ENCODE measurements around the gene ENTPD7.
"Not testable (repeated sequence)": the region's sequence is repeated elsewhere in the genome, so short reads cannot be mapped to it uniquely, and the experiment has no call there.

ENTPD7 gene

DNA sequence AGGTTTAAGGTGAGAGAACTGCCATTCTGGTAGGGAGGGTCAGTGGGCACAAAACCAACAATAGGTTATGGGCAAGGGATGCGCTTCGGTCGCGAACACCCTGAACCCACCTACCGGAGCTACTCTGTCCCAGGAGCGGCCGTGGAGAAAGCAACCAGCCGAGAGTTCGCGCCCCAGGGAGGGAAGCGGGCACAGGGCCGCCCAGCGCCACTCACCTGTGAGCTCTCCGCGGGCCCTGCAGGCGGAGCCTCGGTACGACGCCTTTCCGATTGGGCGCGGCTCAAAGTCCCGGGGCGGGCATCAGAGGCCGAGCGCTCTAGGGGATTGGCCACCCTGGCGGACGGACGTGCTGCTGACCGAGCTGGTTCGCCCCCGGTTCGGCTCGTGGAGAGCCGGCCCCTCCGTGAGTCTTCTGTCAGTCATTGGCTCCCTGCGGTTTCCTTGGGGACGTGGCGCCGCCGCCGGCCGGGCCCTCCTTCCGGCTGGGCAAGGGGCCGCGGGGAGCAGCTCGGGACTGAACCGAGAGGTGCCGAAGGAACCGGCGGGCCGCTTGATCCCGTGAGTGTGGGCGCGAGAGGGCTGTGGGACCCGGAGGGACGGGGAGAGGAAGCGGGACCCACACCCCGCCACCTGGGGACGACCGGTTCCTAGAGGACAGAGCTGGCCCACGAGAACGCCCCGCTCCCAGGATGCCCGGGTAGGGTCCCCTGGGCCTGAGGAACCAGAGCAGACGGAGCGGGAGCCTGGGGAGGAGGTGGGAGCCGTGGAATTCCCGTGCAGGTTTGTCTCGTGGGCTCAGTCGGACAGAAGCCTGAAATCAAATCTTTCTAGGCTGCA lies at the start of gene ENTPD7:
ENTPD7 (plus strand) TSS at position 479 of the 837 bp plus-strand sequence. CDS start 448 bp downstream, outside the sequence.
- DNase-seq (ENCODE audit: low read depth in 2 of 2, low spot score in 1 of 2), result peak; percentile 54 to 74

GRCh38 chr10:99610221-99610620 lies 49.1 kb upstream of the ENTPD7 start:
- DNase-seq (ENCODE audit: low read depth in 2 of 2, low spot score in 1 of 2), result no peak

- DNase-seq (ENCODE audit: low read depth in 2 of 2, low spot score in 1 of 2), result no peak
Measured at GRCh38 chr10:99611326-99611725, 48.0 kb upstream of the ENTPD7 start.

DNA sequence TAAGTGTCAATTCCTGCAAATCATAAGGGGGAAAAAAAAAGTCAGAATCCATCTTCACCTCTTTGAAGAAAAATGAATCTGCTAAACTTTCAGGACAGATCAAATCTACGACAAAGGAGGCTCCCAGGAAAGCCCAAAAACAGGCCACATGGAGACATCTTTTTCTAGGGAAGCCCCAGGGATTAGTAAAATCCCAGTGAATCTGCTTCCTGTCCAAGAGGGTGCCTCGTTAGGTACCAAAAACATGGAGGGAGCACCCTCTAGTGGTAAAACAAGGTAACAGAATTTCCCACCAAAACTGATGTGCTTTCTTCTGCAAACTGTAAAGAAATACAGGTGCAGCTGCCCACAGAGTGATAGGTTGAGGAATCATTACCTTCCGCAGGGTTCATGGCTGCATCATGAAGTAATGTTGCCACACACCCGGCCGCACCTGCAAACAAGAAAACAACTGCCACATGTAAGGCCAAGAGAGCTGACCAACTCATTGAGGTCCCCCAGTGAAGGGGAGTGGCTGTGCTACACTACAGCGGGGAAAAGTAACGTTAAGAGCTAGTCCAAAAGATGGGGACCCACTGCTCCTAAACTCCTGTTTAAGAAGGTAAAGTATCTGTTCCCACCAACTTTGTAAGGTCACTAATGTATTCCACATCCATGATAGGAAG lies 47.0 kb upstream of the ENTPD7 start:
- no peak for DNase-seq (ENCODE audit: low read depth in 2 of 2, low spot score in 1 of 2)

GRCh38 chr10:99615426-99615825 lies 43.9 kb upstream of the ENTPD7 start:
- no peak for DNase-seq (ENCODE audit: low read depth in 2 of 2, low spot score in 1 of 2)

- no peak for DNase-seq (ENCODE audit: low read depth in 2 of 2, low spot score in 1 of 2)
Measured at GRCh38 chr10:99617696-99618095, 41.6 kb upstream of the ENTPD7 start.

GRCh38 chr10:99619090-99619800 lies 40.1 kb upstream of the ENTPD7 start:
- no peak for DNase-seq (ENCODE audit: low read depth in 2 of 2, low spot score in 1 of 2)

DNA sequence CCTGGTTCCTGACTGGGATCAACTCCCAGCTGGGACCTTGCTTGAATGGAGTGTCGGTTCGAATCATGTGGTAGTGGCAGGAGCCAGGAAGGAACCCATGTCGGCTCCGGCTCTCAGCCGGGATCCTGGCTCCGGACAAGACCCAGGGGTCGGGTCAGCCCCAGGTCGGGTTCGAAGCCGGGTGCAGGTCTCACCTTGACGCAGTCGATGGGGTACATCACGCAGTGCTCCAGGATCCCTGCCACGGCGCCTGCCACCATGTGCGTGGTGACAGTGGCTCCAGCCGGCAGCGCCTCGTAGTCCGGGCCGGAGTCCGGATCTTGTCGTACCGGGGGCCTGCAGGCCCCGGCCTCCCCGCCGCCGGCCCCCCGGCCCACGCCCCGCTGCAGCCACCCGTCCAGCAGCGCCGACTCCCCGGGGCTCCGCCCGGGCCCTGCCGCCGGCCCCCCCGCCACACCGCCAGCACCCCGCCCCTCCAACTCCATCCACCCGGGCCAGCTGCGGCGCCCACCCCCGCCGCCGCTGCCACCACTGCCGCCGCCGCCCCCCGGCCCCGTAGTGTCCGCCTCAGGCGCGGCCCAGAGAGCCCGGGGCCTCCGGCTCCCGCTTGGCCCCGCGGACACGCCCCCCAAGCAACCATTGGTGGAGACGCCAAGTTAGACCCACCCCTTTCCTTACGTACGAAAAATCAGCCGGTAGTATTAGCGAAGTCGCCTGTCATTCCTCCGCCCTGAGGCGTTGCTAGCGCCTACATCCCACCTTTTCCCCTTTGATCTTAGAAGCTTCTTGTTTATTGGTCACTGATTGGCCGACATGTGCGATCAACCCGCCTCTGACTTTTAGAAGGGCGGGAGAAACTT lies 39.2 kb upstream of the ENTPD7 start, which contains the start of gene SLC25A28:
SLC25A28 (minus strand) TSS at position 589 of the 860 bp plus-strand sequence; CDS start at position 485, 104 bp downstream.
- peak; percentile 83 to 86 for DNase-seq (ENCODE audit: low read depth in 2 of 2, low spot score in 1 of 2)

GRCh38 chr10:99620711-99621453 lies 38.4 kb upstream of the ENTPD7 start:
- DNase-seq (ENCODE audit: low read depth in 2 of 2, low spot score in 1 of 2), result peak; percentile 70 to 80

DNA sequence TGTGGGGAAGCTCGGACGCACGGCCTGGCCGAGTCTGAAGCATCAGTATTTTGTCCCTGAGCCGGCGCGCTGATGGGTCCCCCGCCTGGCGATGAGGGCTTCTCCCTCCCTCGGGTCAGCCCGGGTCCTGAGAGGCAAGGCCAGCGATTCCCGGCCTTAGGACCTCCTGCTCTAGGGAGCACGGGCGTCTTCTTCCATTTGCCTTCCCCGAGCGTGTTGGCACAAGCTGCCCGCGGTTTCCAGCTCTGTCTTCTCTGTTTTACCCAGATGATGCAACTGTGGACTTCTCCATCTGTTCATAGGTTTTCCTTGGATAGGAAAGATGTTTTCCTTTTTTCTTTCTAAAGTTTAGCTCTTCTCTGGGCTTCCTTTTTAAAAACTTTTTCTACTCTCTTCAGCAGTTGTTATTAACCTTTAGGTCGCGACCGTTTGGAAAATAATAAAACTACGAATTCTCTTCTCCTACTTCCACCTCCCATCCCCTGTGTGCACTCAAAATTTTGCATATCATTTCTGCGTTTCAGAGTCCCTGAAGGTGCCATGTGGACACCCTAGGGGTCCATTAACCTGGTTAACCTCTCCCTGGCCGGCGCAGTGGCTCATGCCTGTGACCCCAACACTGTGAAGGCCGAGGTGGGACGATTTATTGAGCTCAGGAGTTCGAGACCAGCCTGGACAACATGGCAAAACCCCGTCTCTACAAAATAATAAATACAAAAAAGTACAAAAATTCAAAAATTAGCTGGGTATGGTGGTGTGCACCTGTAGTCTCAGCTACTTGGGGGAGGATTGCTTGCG lies 37.7 kb upstream of the ENTPD7 start:
- DNase-seq (ENCODE audit: low read depth in 2 of 2, low spot score in 1 of 2), result no peak

GRCh38 chr10:99623919-99624318 lies 35.4 kb upstream of the ENTPD7 start:
- no peak for DNase-seq (ENCODE audit: low read depth in 2 of 2, low spot score in 1 of 2)

- DNase-seq (ENCODE audit: low read depth in 2 of 2, low spot score in 1 of 2), result not testable (repeated sequence)
Measured at GRCh38 chr10:99625124-99625523, 34.2 kb upstream of the ENTPD7 start.

- DNase-seq (ENCODE audit: low read depth in 2 of 2, low spot score in 1 of 2), result no peak
Measured at GRCh38 chr10:99628923-99629624, 30.2 kb upstream of the ENTPD7 start.

- DNase-seq (ENCODE audit: low read depth in 2 of 2, low spot score in 1 of 2), result no peak
Measured at GRCh38 chr10:99629625-99629978, 29.7 kb upstream of the ENTPD7 start.

DNA sequence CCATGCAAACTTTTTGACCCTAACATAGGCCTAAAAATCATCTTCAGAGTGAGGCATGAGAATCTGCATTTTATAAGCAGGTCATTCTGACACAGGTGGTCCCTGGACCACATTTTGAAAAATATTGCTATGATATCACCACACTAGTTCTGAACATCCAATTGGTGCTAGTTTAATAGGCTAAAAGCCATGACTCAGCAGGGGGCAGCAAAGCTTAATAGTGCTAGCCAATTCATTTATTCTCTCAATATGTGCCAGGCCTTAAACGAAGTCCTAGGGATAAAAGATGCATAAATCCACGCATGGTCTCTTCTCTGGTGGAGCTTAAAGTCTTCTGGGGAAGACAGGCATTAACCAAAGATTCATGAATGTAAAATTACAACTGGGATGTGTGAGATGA lies 28.9 kb upstream of the ENTPD7 start:
- DNase-seq (ENCODE audit: low read depth in 2 of 2, low spot score in 1 of 2), result no peak

DNA sequence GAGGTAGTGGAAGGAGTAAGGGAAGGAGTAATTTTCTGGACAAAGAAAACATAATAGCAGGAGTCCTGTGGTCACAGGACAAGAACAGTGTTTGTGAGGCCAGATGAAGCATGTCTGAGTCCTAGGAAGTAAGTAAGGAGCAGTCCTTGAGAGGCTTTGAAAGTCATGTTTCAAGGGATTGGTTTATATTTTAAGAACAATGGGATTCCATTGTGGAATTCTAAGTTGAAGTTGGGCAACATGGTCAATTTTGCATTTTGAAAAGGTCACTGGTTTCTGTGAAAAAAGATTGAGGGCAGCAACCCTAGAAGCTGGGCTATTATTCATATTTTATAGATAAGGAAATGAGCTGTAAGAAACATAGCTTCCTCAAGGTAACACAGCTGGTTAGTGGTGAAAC lies 28.3 kb upstream of the ENTPD7 start:
- no peak for DNase-seq (ENCODE audit: low read depth in 2 of 2, low spot score in 1 of 2)

DNA sequence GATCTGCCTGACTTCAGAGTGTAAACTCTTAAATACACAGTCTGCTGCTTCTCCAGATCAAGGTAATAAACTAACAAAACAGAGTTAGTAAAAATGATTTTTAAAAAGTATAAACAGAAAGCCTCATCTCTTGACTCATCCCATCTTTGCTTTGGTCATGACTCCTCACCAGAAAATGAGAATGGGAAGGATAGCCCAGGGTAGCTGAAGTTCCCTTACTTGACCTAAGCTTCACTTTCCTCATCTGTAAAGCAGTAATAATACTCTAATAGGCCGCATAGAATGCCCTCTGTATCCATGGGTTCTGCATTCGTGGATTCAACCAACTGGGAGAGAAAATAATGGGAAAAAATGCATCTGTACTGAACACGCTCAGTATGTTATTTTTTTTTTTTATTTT lies 27.8 kb upstream of the ENTPD7 start:
- no peak for DNase-seq (ENCODE audit: low read depth in 2 of 2, low spot score in 1 of 2)

DNA sequence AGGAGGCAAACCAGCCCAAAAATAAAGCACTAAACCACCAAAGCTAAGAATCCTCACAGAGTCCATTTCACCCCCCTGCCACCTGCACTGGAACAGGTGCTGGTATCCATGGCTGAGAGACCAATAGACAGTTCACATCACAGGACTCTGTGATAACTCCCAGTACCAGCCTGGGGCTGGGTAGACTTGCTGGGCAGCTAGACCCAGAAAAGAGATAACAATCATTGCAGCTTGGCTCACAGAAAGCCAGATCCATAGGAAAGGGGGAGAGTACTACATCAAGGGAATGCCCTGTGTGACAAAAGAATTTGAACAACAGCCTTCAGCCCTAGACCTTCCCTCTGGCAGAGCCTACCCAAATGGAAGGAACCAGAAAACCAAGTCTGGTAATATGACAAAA lies 25.5 kb upstream of the ENTPD7 start:
- DNase-seq (ENCODE audit: low read depth in 2 of 2, low spot score in 1 of 2), result no peak
